Neural cell (in vitro differentiated cells): ENCODE measurements around the gene TAOK2.

Source experiments
- EP300 ChIP-seq: fragments of 450-650 bp; conservative IDR thresholded peaks from 2 replicates; pipeline ENCODE4 v1.6.1; 2014; ENCODE audit warnings: antibody characterized with exemption, mild to moderate bottlenecking, moderate library complexity; ENCODE audit not compliant: poor library complexity, severe bottlenecking
- EZH2 ChIP-seq: fragments of 200-600, 300-800 bp; shearing (Covaris generic), sonication (generic); IDR thresholded peaks from 2 replicates; pipeline ENCODE4 v1.6.1; 2014; ENCODE audit warnings: antibody characterized with exemption, low read length, borderline replicate concordance, mild to moderate bottlenecking; ENCODE audit not compliant: insufficient read depth, poor library complexity, severe bottlenecking
- MXI1 ChIP-seq: fragments of 450-650 bp; conservative IDR thresholded peaks from 2 replicates; pipeline ENCODE4 v1.6.1; 2014; ENCODE audit warnings: antibody characterized with exemption, mild to moderate bottlenecking; ENCODE audit not compliant: poor library complexity, severe bottlenecking
- POLR2AphosphoS5 ChIP-seq: IDR thresholded peaks from 2 replicates; pipeline ENCODE4 v1.6.1; 2012
- RAD21 ChIP-seq: fragments of 450-650 bp; conservative IDR thresholded peaks from 2 replicates; pipeline ENCODE4 v1.6.1; 2014; ENCODE audit warnings: antibody characterized with exemption, mild to moderate bottlenecking, moderate library complexity
- SMC3 ChIP-seq: fragments of 450-650 bp; conservative IDR thresholded peaks from 2 replicates; pipeline ENCODE4 v1.6.1; 2014; ENCODE audit warnings: antibody characterized with exemption, mild to moderate bottlenecking, moderate library complexity; ENCODE audit not compliant: poor library complexity
- TAF1 ChIP-seq: IDR thresholded peaks from 2 replicates; pipeline ENCODE4 v1.6.1; 2012; ENCODE audit warnings: low read depth
- TF ChIP-seq, protein P1 (sequence below): fragments of 450-650 bp; IDR thresholded peaks from 2 replicates; pipeline ENCODE4 v1.5.1; 2014; ENCODE audit warnings: antibody characterized with exemption, mild to moderate bottlenecking, moderate library complexity; ENCODE audit not compliant: poor library complexity, severe bottlenecking
- TF ChIP-seq, protein P2 (sequence below): IDR thresholded peaks from 2 replicates; pipeline ENCODE4 v1.6.1; 2012; ENCODE audit warnings: borderline replicate concordance

DNA sequence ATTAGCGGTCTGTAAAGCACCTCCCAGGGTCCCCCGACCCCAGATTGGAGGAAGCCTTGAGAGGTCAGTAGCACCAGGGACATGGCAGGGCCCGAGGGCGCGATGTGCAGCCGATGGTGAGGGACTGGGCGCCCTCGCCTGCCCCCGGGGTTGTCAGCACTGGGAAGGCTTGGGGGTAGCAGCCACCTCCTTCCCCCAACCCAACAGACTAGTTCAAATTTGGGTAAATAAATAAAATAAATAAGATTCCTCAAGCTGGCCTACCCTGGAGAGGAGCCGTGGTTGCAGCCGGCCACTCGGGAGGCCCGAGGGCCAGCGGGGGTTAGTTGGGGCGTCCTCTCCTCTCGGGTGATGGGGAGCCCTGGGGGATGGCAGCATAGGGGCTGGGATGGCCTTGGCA, 50.8 kb downstream of the TAOK2 start:
- TF ChIP-seq, protein P1, sequence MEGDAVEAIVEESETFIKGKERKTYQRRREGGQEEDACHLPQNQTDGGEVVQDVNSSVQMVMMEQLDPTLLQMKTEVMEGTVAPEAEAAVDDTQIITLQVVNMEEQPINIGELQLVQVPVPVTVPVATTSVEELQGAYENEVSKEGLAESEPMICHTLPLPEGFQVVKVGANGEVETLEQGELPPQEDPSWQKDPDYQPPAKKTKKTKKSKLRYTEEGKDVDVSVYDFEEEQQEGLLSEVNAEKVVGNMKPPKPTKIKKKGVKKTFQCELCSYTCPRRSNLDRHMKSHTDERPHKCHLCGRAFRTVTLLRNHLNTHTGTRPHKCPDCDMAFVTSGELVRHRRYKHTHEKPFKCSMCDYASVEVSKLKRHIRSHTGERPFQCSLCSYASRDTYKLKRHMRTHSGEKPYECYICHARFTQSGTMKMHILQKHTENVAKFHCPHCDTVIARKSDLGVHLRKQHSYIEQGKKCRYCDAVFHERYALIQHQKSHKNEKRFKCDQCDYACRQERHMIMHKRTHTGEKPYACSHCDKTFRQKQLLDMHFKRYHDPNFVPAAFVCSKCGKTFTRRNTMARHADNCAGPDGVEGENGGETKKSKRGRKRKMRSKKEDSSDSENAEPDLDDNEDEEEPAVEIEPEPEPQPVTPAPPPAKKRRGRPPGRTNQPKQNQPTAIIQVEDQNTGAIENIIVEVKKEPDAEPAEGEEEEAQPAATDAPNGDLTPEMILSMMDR = no peak
- TF ChIP-seq EP300 (no peak), EZH2 (no peak), POLR2AphosphoS5 (no peak), RAD21 (no peak), SMC3 (no peak), MXI1 (no peak), TAF1 (no peak)
- TF ChIP-seq, protein P2, sequence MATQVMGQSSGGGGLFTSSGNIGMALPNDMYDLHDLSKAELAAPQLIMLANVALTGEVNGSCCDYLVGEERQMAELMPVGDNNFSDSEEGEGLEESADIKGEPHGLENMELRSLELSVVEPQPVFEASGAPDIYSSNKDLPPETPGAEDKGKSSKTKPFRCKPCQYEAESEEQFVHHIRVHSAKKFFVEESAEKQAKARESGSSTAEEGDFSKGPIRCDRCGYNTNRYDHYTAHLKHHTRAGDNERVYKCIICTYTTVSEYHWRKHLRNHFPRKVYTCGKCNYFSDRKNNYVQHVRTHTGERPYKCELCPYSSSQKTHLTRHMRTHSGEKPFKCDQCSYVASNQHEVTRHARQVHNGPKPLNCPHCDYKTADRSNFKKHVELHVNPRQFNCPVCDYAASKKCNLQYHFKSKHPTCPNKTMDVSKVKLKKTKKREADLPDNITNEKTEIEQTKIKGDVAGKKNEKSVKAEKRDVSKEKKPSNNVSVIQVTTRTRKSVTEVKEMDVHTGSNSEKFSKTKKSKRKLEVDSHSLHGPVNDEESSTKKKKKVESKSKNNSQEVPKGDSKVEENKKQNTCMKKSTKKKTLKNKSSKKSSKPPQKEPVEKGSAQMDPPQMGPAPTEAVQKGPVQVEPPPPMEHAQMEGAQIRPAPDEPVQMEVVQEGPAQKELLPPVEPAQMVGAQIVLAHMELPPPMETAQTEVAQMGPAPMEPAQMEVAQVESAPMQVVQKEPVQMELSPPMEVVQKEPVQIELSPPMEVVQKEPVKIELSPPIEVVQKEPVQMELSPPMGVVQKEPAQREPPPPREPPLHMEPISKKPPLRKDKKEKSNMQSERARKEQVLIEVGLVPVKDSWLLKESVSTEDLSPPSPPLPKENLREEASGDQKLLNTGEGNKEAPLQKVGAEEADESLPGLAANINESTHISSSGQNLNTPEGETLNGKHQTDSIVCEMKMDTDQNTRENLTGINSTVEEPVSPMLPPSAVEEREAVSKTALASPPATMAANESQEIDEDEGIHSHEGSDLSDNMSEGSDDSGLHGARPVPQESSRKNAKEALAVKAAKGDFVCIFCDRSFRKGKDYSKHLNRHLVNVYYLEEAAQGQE = no peak
